Camera-type eye (tissue), 1 donor: Measurements from ENCODE around the gene LOXHD1. TPM values are rescaled to one million over a fixed set of nuclear protein-coding genes. Genes with fewer than 3 reads are reported as not detected.

ENCODE experiments used
- total RNA-seq: library from RNA; depleted of rRNA; stranded (reverse); fragments of >200 nt; gene quantifications from one replicate; pipeline ENCODE4 v1.2.3, GENCODE V29; 2014

LOXHD1 gene, protein sequence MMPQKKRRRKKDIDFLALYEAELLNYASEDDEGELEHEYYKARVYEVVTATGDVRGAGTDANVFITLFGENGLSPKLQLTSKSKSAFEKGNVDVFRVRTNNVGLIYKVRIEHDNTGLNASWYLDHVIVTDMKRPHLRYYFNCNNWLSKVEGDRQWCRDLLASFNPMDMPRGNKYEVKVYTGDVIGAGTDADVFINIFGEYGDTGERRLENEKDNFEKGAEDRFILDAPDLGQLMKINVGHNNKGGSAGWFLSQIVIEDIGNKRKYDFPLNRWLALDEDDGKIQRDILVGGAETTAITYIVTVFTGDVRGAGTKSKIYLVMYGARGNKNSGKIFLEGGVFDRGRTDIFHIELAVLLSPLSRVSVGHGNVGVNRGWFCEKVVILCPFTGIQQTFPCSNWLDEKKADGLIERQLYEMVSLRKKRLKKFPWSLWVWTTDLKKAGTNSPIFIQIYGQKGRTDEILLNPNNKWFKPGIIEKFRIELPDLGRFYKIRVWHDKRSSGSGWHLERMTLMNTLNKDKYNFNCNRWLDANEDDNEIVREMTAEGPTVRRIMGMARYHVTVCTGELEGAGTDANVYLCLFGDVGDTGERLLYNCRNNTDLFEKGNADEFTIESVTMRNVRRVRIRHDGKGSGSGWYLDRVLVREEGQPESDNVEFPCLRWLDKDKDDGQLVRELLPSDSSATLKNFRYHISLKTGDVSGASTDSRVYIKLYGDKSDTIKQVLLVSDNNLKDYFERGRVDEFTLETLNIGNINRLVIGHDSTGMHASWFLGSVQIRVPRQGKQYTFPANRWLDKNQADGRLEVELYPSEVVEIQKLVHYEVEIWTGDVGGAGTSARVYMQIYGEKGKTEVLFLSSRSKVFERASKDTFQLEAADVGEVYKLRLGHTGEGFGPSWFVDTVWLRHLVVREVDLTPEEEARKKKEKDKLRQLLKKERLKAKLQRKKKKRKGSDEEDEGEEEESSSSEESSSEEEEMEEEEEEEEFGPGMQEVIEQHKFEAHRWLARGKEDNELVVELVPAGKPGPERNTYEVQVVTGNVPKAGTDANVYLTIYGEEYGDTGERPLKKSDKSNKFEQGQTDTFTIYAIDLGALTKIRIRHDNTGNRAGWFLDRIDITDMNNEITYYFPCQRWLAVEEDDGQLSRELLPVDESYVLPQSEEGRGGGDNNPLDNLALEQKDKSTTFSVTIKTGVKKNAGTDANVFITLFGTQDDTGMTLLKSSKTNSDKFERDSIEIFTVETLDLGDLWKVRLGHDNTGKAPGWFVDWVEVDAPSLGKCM (N-terminal part only)
- 0.77 TPM for total RNA-seq

DNA sequence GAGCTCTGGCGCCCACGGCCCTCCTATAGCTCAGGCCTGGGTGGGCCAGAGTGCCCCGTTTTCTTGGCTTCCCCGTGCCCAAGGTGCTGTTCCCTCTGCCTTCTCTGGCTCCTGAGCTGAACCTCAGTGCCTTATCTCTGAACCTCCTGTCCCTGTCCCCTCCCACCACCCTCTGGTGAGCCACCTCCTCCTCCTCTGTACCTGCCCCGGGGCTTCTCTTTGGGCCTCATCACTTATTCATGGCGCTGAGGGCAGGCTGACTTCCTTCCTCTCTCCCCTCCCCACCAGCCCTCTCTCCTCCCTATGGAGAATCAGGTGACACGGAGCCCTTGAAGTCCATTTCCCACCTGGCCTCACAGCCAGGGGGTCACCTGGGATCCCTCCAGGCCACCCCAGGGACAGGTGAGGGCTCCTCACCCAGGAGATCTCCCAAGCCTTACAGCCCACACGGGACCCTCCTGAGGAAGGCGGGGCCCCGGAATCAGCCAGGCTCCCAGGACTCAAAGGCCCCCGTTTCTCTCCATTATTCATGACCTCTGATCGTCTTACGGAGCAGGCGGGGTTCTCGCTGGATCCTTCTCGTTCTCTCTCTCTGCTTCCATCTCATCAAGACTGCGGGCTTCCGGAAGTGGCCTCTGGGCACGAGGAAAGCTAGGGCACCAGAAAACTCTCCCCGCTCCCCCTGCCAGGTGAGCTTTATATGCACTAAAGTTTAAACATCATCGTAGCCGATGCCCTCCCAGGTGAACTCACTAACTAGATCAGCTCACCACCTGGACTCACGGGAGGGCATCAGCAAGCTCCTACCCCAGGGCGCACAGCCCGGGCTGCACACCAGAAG, at the start of gene LOXHD1:
Gene LOXHD1, minus strand, starts transcription at position 106 of the 841 bp plus-strand sequence. CDS start 187 bp downstream, outside the sequence.

Other genes starting within 250 kb of the LOXHD1 start
- gene ST8SIA5, start 99.8 kb upstream of the LOXHD1 start, total RNA-seq: 7.0 TPM